HG03439 (cell line): Measurements from ENCODE around the gene ALPI.

Source experiments
- ATAC-seq: cut with Tn5 transposase; IDR thresholded peaks from one replicate; pipeline ENCODE4 v1.9.1; 2021; ENCODE audit warnings: mild to moderate bottlenecking, moderate library complexity; ENCODE audit not compliant: unreplicated experiment

Gene ALPI

GRCh38 chr2:232495292-232495691 lies 39.3 kb downstream of the ALPI start:
- ATAC-seq: no peak

- ATAC-seq: no peak
Measured at GRCh38 chr2:232496501-232497270, 40.7 kb downstream of the ALPI start.

GRCh38 chr2:232497348-232497747 lies 41.4 kb downstream of the ALPI start:
- no peak for ATAC-seq

GRCh38 chr2:232498452-232498851 lies 42.5 kb downstream of the ALPI start:
- ATAC-seq: no peak

- ATAC-seq: no peak
Measured at GRCh38 chr2:232501331-232501771, 45.4 kb downstream of the ALPI start.

GRCh38 chr2:232501794-232502390 lies 45.9 kb downstream of the ALPI start:
- no peak for ATAC-seq

GRCh38 chr2:232502511-232502910 lies 46.6 kb downstream of the ALPI start:
- no peak for ATAC-seq

GRCh38 chr2:232502911-232503808 lies 47.2 kb downstream of the ALPI start:
- ATAC-seq: no peak

- no peak for ATAC-seq
Measured at GRCh38 chr2:232503809-232504323, 47.9 kb downstream of the ALPI start.

- ATAC-seq: no peak
Measured at GRCh38 chr2:232504438-232504837, 48.5 kb downstream of the ALPI start.

- no peak for ATAC-seq
Measured at GRCh38 chr2:232505856-232506255, 49.9 kb downstream of the ALPI start.

GRCh38 chr2:232506709-232507108 lies 50.8 kb downstream of the ALPI start:
- no peak for ATAC-seq

GRCh38 chr2:232508251-232508650 lies 52.3 kb downstream of the ALPI start:
- ATAC-seq: no peak
